H1 (cell line): ENCODE measurements around the gene ADGRB3. TPM values are rescaled to one million over a fixed set of nuclear protein-coding genes. Genes with fewer than 3 reads are reported as not detected.

Experiments used
- CTCF ChIA-PET: fragments of 300-600 bp; sonication (Branson Sonifier 250); formaldehyde crosslinking; loops from one replicate; lab custom pipeline; 2021; ENCODE audit not compliant: partially characterized antibody; lab: Charles Lee
- POLR2A ChIA-PET: fragments of 300-600 bp; sonication (Branson Sonifier 250); formaldehyde crosslinking; loops from one replicate; lab custom pipeline; 2021; ENCODE audit warnings: inconsistent platforms; ENCODE audit not compliant: partially characterized antibody; lab: Charles Lee
- DNase-seq, 2 experiments: peaks; one replicate each; pipeline versions ENCODE4 v3.0.0 to v3.0.0-alpha.2; 2010 to 2022; ENCODE audit warnings: low spot score in 2 of 2, low read depth in 1 of 2, mixed read lengths in 1 of 2
- FAIRE-seq: peaks from 2 replicates; lab custom pipeline; 2011; peaks lifted over from hg19 to GRCh38; lab: Jason Lieb, UNC
- H2AFZ ChIP-seq: 2 replicates; pipeline ENCODE4 v1.8.1; 2012; ENCODE audit warnings: low read length, inconsistent platforms
- H2AK5ac ChIP-seq: 2 replicates; pipeline ENCODE4 v1.6.1; 2013; ENCODE audit warnings: low read depth, low read length
- H2BK120ac ChIP-seq: replicated peaks from 2 replicates; pipeline ENCODE3; 2013; ENCODE audit warnings: low read depth, low read length, inconsistent platforms
- H2BK12ac ChIP-seq: 2 replicates; pipeline ENCODE4 v1.6.1; 2013; ENCODE audit warnings: low read depth, low read length
- H2BK15ac ChIP-seq: 2 replicates; pipeline ENCODE4 v1.6.1; 2013; ENCODE audit warnings: low read length
- H2BK20ac ChIP-seq: 2 replicates; pipeline ENCODE4 v1.6.1; 2013; ENCODE audit warnings: low read length
- H2BK5ac ChIP-seq: 2 replicates; pipeline ENCODE4 v1.6.1; 2013; ENCODE audit warnings: low read depth, low read length
- H3K14ac ChIP-seq: 2 replicates; pipeline ENCODE4 v1.6.1; 2013; ENCODE audit warnings: inconsistent platforms; ENCODE audit not compliant: insufficient read length
- H3K18ac ChIP-seq: 2 replicates; pipeline ENCODE4 v1.6.1; 2013; ENCODE audit warnings: low read length; ENCODE audit errors: extremely low read depth
- H3K23ac ChIP-seq: 2 replicates; pipeline ENCODE4 v1.6.1; 2013; ENCODE audit warnings: inconsistent platforms; ENCODE audit not compliant: insufficient read length
- H3K23me2 ChIP-seq: 2 replicates; pipeline ENCODE4 v1.6.1; 2013; ENCODE audit warnings: low read depth, low read length
- H3K27ac ChIP-seq: 2 replicates; pipeline ENCODE4 v1.6.1; 2011; ENCODE audit warnings: low read depth, low read length, inconsistent platforms
- H3K27me3 ChIP-seq, 4 experiments: replicated peaks in 1 of 4; 1 replicate in 1 of 4; 2 replicates in 3 of 4; pipeline versions ENCODE4 v1.6.1 to v1.8.1; 2011 to 2013; ENCODE audit warnings: low read length in 3 of 4, mild to moderate bottlenecking in 3 of 4, inconsistent platforms in 2 of 4, mixed read lengths in 2 of 4, moderate library complexity in 1 of 4; ENCODE audit not compliant: control insufficient read depth in 3 of 4, insufficient read depth in 3 of 4; ENCODE audit errors: extremely low read depth in 1 of 4
- H3K36me3 ChIP-seq, 4 experiments: 2 replicates each; pipeline versions ENCODE4 v1.6.1 to v1.8.1; 2011 to 2013; ENCODE audit warnings: mild to moderate bottlenecking in 4 of 4, low read length in 3 of 4, moderate library complexity in 2 of 4, control low read depth in 1 of 4, inconsistent platforms in 1 of 4; ENCODE audit not compliant: insufficient read depth in 4 of 4, control insufficient read depth in 2 of 4
- H3K4ac ChIP-seq: replicated peaks from 2 replicates; pipeline ENCODE3; 2013; ENCODE audit warnings: low read length, low read depth, mixed read lengths, inconsistent platforms; ENCODE audit not compliant: insufficient read length
- H3K4me1 ChIP-seq, 4 experiments: replicated peaks in 1 of 4; 1 replicate in 1 of 4; 2 replicates in 3 of 4; pipeline versions ENCODE4 v1.6.1 to v1.8.1; 2011 to 2013; ENCODE audit warnings: low read length in 3 of 4, inconsistent platforms in 2 of 4, mixed read lengths in 1 of 4; ENCODE audit not compliant: insufficient read depth in 4 of 4, control insufficient read depth in 3 of 4
- H3K4me2 ChIP-seq, 2 experiments: 2 replicates each; pipeline versions ENCODE4 v1.6.1 to v1.8.1; 2011 to 2013; ENCODE audit warnings: low read depth in 2 of 2, low read length in 2 of 2, control low read depth in 1 of 2, inconsistent platforms in 1 of 2, mild to moderate bottlenecking in 1 of 2; ENCODE audit not compliant: insufficient read depth in 1 of 2
- H3K4me3 ChIP-seq, 4 experiments: fragments of 200-600, 300-600 bp in 1 of 4; sonication (generic), shearing (Covaris generic), sonication (Bioruptor Twin) in 1 of 4; 2 replicates each; pipeline versions ENCODE4 v1.5.1 to v1.8.1; 2011 to 2016; ENCODE audit warnings: low read length in 4 of 4, low read depth in 3 of 4, control low read depth in 2 of 4, inconsistent platforms in 2 of 4, mild to moderate bottlenecking in 2 of 4, mixed read lengths in 1 of 4, moderate library complexity in 1 of 4; ENCODE audit not compliant: insufficient read depth in 2 of 4; ENCODE audit errors: extremely low read depth in 1 of 4
- H3K56ac ChIP-seq: replicated peaks from 2 replicates; pipeline ENCODE3; 2013; ENCODE audit warnings: low read depth, mild to moderate bottlenecking, mixed read lengths, low read length, inconsistent platforms; ENCODE audit not compliant: insufficient read length
- H3K79me1 ChIP-seq: 2 replicates; pipeline ENCODE4 v1.6.1; 2013; ENCODE audit warnings: low read depth, low read length, control low read depth
- H3K79me2 ChIP-seq, 2 experiments: 2 replicates each; pipeline versions ENCODE4 v1.6.1 to v1.8.1; 2012 to 2013; ENCODE audit warnings: low read length in 2 of 2, mild to moderate bottlenecking in 2 of 2, inconsistent platforms in 1 of 2; ENCODE audit not compliant: insufficient read depth in 2 of 2, control insufficient read depth in 1 of 2
- H3K9ac ChIP-seq, 4 experiments: replicated peaks in 1 of 4; 1 replicate in 1 of 4; 2 replicates in 3 of 4; pipeline versions ENCODE4 v1.6.1 to v1.8.1; 2011 to 2013; ENCODE audit warnings: low read depth in 3 of 4, low read length in 3 of 4, control low read depth in 2 of 4, mild to moderate bottlenecking in 2 of 4, moderate library complexity in 2 of 4, inconsistent platforms in 1 of 4; ENCODE audit errors: extremely low read depth in 1 of 4
- H3K9me3 ChIP-seq, 2 experiments: 2 replicates each; pipeline versions ENCODE4 v1.6.1 to v1.8.1; 2012 to 2013; ENCODE audit warnings: mild to moderate bottlenecking in 2 of 2, moderate library complexity in 2 of 2, control low read depth in 1 of 2, inconsistent platforms in 1 of 2, low read depth in 1 of 2, low read length in 1 of 2, mixed read lengths in 1 of 2; ENCODE audit not compliant: insufficient read depth in 2 of 2
- H4K20me1 ChIP-seq, 2 experiments: replicated peaks in 1 of 2; 2 replicates each; pipeline versions ENCODE3 to v1.8.1; 2011 to 2013; ENCODE audit warnings: inconsistent platforms in 2 of 2, low read length in 2 of 2, mild to moderate bottlenecking in 1 of 2; ENCODE audit not compliant: insufficient read depth in 2 of 2, control insufficient read depth in 1 of 2
- H4K5ac ChIP-seq: 2 replicates; pipeline ENCODE4 v1.6.1; 2013; ENCODE audit warnings: low read length, low read depth, mixed read lengths, inconsistent platforms; ENCODE audit not compliant: insufficient read length
- H4K8ac ChIP-seq: 2 replicates; pipeline ENCODE4 v1.8.0; 2013; ENCODE audit warnings: mild to moderate bottlenecking, moderate library complexity, low read length, inconsistent platforms; ENCODE audit not compliant: insufficient read depth; ENCODE audit errors: extremely low read depth
- H4K91ac ChIP-seq: replicated peaks from 2 replicates; pipeline ENCODE3; 2013; ENCODE audit warnings: low read length, mixed read lengths, inconsistent platforms; ENCODE audit not compliant: insufficient read length
- CTBP2 ChIP-seq: IDR thresholded peaks from 2 replicates; pipeline ENCODE4 v1.7.0; 2011; ENCODE audit warnings: borderline replicate concordance, mild to moderate bottlenecking, moderate library complexity, mixed read lengths, low read length; ENCODE audit not compliant: insufficient read depth, insufficient read length
- WGBS, 2 experiments: shearing (Covaris generic) in 1 of 2; methylation state at CpG; one replicate each; pipeline versions ENCODE4 v1.1.6 to v1.1.7; 2013 to 2015; ENCODE audit warnings: low lambda C conversion rate in 2 of 2, mixed read lengths in 2 of 2, inconsistent platforms in 1 of 2, low coverage in 1 of 2, missing lambda C conversion rate in 1 of 2; ENCODE audit not compliant: insufficient replicate concordance in 2 of 2, insufficient coverage in 1 of 2, insufficient read length in 1 of 2; ENCODE audit errors: extremely low coverage in 1 of 2, missing lambda C conversion rate in 1 of 2; 5-methylcytosine and 5-hydroxymethylcytosine counted together
- polyA plus RNA-seq, 7 experiments: library from polyadenylated mRNA; depleted of rRNA in 3 of 7; stranded (reverse) in 5 of 7; unstranded in 2 of 7; fragments of >200 nt in 5 of 7; fragments of 200-250 nt in 2 of 7; gene quantifications; 1 replicate in 5 of 7; 2 replicates in 1 of 7; 4 replicates in 1 of 7; pipeline versions ENCODE4 v1.2.1 to v1.2.3, GENCODE V29; 2011 to 2013; ENCODE audit warnings: missing spikeins in 2 of 7, mixed read lengths in 2 of 7
- total RNA-seq: library from RNA; stranded (reverse); fragmentation: NEBNext Ultra II Directional; extraction: Animal tissue kit (Norgen Biotek cat#: 25700); gene quantifications from 2 replicates; pipeline ENCODE4 v1.2.1, GENCODE V29; 2021

ADGRB3 gene
- total and polyA plus RNA-seq, 2 of the 8 experiments (the other 6 are each of a cell fraction or from before 2014, with no cell fraction given), result 0.35 to 1.2 TPM

DNA sequence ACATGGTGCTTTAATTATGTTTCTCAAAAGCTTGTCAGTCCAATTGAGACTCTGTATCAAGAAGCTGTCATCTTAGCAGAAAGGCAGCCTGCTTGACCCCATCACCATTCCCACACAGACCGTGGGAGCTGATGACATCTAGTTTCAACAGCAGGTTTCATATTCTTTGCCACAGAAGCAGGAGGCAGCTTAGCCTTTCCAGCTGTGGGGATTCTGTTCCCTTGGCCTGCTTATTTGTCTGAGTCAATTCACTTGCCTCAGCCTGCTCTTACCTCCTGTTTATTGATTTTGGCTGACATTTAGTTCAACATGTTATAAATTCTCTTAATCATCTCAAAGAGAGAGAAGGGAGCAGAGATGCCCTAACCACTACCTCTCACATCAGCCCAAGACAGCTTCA, 527.7 kb downstream of the ADGRB3 start:
- ChIA-PET POLR2A (no interaction called here), CTCF (interaction anchor here (0.6 to 3.9 kb wide), 7 partner anchors 8 to 475 kb away, joined by 3 to 33 read pairs (median 4); no protein-coding TSS in a partner anchor)
- H2BK12ac ChIP-seq, result no peak overlapping the region
- peaks cover 0 to 6% (median 3%) of the 10 kb centered on the region in 4 experiments; a peak in 2 of 7 replicates for H3K4me1 ChIP-seq
- H3K79me2 ChIP-seq, result no peaks in the 10 kb centered on the region
- TF ChIP-seq CTBP2, result no peak
- WGBS, 2 experiments, result 77% methylated on average over 1 of the region's 1 CpG; no CpG with 5 or more reads in 1 of the 2 experiments
- 0 out of 2 replicates have a peak overlapping the region, but pooled peaks have one; percentile 55 for H2AFZ ChIP-seq
- H3K27me3 ChIP-seq, result no peaks in the 10 kb centered on the region
- H3K79me1 ChIP-seq, result no peaks in the 10 kb centered on the region
- H3K36me3 ChIP-seq, result no peaks in the 10 kb centered on the region
- H2BK15ac ChIP-seq, result no peak overlapping the region
- no peak overlapping the region for H3K14ac ChIP-seq
- no peak overlapping the region for H3K56ac ChIP-seq
- no peak overlapping the region for H3K4me3 ChIP-seq
- H2AK5ac ChIP-seq, result no peak overlapping the region
- H3K9ac ChIP-seq, result no peak overlapping the region
- no peaks in the 10 kb centered on the region for H4K20me1 ChIP-seq
- FAIRE-seq, result no peak
- H2BK120ac ChIP-seq, result no peak overlapping the region
- H4K8ac ChIP-seq, result no peak overlapping the region
- no peak overlapping the region for H2BK20ac ChIP-seq
- H3K9me3 ChIP-seq, result no peaks in the 10 kb centered on the region
- no peak overlapping the region for H3K27ac ChIP-seq
- H4K5ac ChIP-seq, result no peak overlapping the region
- no peak overlapping the region for H4K91ac ChIP-seq
- no peak overlapping the region for H3K23ac ChIP-seq
- no peak overlapping the region for H3K4me2 ChIP-seq
- no peaks in the 10 kb centered on the region for H3K23me2 ChIP-seq
- no peak for DNase-seq
- H3K18ac ChIP-seq, result no peak overlapping the region; the same call in 1 of the 2 replicates
- no peak overlapping the region for H2BK5ac ChIP-seq
- H3K4ac ChIP-seq, result no peak overlapping the region
